ENCODE results near the gene OLFM1. TPM values are rescaled to one million over a fixed set of nuclear protein-coding genes. Genes with fewer than 3 reads are reported as not detected.

OLFM1 gene
- total and polyA plus RNA-seq, 4 donors = 2.0 to 5.9 (median 4.4) TPM

DNA sequence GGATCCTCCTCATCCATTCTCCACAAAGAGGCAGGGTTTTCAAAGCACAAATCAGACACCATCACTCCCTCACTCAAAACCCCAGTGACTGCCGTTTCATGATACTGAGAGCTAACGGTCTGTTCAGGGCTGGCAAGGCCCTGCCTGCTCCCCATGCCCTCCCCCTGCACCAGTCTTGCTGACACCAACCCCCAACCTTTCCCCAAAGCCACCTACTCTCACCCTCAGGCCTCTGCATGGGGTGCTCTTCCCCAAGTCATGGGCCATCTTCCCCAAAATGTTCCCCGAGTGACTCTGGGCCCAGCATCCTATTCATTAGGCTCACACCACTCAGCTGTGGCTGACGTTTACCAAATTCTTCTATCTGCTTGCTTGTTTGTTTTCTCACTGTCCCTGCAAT is 21.7 kb upstream of the OLFM1 start:
- no peaks in the 10 kb centered on the region for H3K36me3 ChIP-seq (ENCODE audit: control insufficient read depth in 4 of 4, insufficient read depth in 3 of 4, low read depth in 1 of 4, low read length in 3 of 4)
- no peak overlapping the region for H3K4me3 ChIP-seq (ENCODE audit: low read depth in 1 of 3, low read length in 3 of 3)
- TF ChIP-seq, protein P1, sequence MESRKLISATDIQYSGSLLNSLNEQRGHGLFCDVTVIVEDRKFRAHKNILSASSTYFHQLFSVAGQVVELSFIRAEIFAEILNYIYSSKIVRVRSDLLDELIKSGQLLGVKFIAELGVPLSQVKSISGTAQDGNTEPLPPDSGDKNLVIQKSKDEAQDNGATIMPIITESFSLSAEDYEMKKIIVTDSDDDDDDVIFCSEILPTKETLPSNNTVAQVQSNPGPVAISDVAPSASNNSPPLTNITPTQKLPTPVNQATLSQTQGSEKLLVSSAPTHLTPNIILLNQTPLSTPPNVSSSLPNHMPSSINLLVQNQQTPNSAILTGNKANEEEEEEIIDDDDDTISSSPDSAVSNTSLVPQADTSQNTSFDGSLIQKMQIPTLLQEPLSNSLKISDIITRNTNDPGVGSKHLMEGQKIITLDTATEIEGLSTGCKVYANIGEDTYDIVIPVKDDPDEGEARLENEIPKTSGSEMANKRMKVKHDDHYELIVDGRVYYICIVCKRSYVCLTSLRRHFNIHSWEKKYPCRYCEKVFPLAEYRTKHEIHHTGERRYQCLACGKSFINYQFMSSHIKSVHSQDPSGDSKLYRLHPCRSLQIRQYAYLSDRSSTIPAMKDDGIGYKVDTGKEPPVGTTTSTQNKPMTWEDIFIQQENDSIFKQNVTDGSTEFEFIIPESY (IDR thresholded peaks at IDR 0.05) = no peak
- TF ChIP-seq RAD21 (IDR thresholded peaks at IDR 0.05) (no peak), GABPA (IDR thresholded peaks at IDR 0.05 in 1 of 2, conservative IDR thresholded peaks at IDR 0.05 in 1 of 2) (no peak), NR2F2 (IDR thresholded peaks at IDR 0.05) (no peak), FOXA1 (IDR thresholded peaks at IDR 0.05) (no peak), JUND (IDR thresholded peaks at IDR 0.05) (no peak), FOXA2 (IDR thresholded peaks at IDR 0.05) (no peak), HNF4A (conservative IDR thresholded peaks at IDR 0.05) (no peak), SP1 (IDR thresholded peaks at IDR 0.05) (no peak), TAF1 (conservative IDR thresholded peaks at IDR 0.05) (no peak), EGR1 (IDR thresholded peaks at IDR 0.05; ENCODE audit: low read depth in 2 of 2) (no peak)
- TF ChIP-seq, protein P2, sequence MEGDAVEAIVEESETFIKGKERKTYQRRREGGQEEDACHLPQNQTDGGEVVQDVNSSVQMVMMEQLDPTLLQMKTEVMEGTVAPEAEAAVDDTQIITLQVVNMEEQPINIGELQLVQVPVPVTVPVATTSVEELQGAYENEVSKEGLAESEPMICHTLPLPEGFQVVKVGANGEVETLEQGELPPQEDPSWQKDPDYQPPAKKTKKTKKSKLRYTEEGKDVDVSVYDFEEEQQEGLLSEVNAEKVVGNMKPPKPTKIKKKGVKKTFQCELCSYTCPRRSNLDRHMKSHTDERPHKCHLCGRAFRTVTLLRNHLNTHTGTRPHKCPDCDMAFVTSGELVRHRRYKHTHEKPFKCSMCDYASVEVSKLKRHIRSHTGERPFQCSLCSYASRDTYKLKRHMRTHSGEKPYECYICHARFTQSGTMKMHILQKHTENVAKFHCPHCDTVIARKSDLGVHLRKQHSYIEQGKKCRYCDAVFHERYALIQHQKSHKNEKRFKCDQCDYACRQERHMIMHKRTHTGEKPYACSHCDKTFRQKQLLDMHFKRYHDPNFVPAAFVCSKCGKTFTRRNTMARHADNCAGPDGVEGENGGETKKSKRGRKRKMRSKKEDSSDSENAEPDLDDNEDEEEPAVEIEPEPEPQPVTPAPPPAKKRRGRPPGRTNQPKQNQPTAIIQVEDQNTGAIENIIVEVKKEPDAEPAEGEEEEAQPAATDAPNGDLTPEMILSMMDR (IDR thresholded peaks at IDR 0.05; ENCODE audit: low read depth, low read length, missing input control) = no peak
- TF ChIP-seq, protein P3, sequence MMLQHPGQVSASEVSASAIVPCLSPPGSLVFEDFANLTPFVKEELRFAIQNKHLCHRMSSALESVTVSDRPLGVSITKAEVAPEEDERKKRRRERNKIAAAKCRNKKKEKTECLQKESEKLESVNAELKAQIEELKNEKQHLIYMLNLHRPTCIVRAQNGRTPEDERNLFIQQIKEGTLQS (IDR thresholded peaks at IDR 0.05) = no peak
- TF ChIP-seq, protein P4, sequence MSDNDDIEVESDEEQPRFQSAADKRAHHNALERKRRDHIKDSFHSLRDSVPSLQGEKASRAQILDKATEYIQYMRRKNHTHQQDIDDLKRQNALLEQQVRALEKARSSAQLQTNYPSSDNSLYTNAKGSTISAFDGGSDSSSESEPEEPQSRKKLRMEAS (IDR thresholded peaks at IDR 0.05) = no peak
- H3K27ac ChIP-seq (ENCODE audit: low read depth in 1 of 2, low read length in 2 of 2) = no peak overlapping the region
- peaks cover 0 to 6% (median 2%) of the 10 kb centered on the region in 4 donors for H3K27me3 ChIP-seq (ENCODE audit: control insufficient read depth in 4 of 4, insufficient read depth in 4 of 4, low read length in 3 of 4)
- no peaks in the 10 kb centered on the region for H3K9me3 ChIP-seq (ENCODE audit: control insufficient read depth in 4 of 4, low read length in 3 of 4)
- no peaks in the 10 kb centered on the region for H3K4me1 ChIP-seq (ENCODE audit: control insufficient read depth in 4 of 4, insufficient read depth in 4 of 4, low read length in 3 of 4)
- no peak overlapping the region for H3K9ac ChIP-seq (ENCODE audit: low read depth in 1 of 2, low read length in 2 of 2)
- no peak for DNase-seq (ENCODE audit: low spot score)
- WGBS = 64% methylated on average over 4 of the region's 4 CpGs

DNA sequence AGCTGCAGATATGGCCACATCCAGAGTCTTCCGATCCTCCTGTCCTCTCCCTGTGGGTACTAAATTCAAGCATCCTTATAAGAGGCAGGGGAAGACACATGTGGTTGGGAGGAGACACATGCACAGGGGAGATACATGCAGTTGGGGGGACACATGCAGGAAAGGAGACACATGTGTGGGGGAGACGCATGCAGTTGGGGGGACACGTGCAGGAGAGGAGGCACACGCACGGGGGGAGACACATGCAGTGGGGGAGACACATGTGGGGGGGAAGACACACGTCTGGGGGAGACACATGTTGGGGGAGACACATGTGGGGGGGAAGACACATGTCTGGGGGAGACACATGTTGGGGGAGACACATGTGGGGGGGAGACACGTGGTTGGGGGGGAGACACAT is 21.2 kb upstream of the OLFM1 start:
- DNase-seq (ENCODE audit: low spot score) = no peak
- no peak overlapping the region for H3K27ac ChIP-seq (ENCODE audit: low read depth in 1 of 2, low read length in 2 of 2)
- H3K4me3 ChIP-seq (ENCODE audit: low read depth in 1 of 3, low read length in 3 of 3) = no peak overlapping the region
- no peak for TF ChIP-seq JUND (IDR thresholded peaks at IDR 0.05)
- no peak for TF ChIP-seq FOXA1 (IDR thresholded peaks at IDR 0.05)
- TF ChIP-seq, protein P1 (IDR thresholded peaks at IDR 0.05) = no peak
- TF ChIP-seq HNF4G (IDR thresholded peaks at IDR 0.05) = no peak
- H3K36me3 ChIP-seq (ENCODE audit: control insufficient read depth in 4 of 4, insufficient read depth in 3 of 4, low read depth in 1 of 4, low read length in 3 of 4) = no peaks in the 10 kb centered on the region
- H3K4me1 ChIP-seq (ENCODE audit: control insufficient read depth in 4 of 4, insufficient read depth in 4 of 4, low read length in 3 of 4) = no peaks in the 10 kb centered on the region
- WGBS = 83% methylated on average over 7 of the region's 7 CpGs
- H3K9me3 ChIP-seq (ENCODE audit: control insufficient read depth in 4 of 4, low read length in 3 of 4) = no peaks in the 10 kb centered on the region
- no peak overlapping the region for H3K9ac ChIP-seq (ENCODE audit: low read depth in 1 of 2, low read length in 2 of 2)
- peaks cover 0 to 6% (median 2%) of the 10 kb centered on the region in 4 donors for H3K27me3 ChIP-seq (ENCODE audit: control insufficient read depth in 4 of 4, insufficient read depth in 4 of 4, low read length in 3 of 4)

Data from liver (tissue), 9 donors.